Left ventricle myocardium inferior (tissue), 1 donor: ENCODE results near the gene PRKCD. TPM values are rescaled to one million over a fixed set of nuclear protein-coding genes. Genes with fewer than 3 reads are reported as not detected.

Source experiments
- DNase-seq: peaks from one replicate; pipeline ENCODE4 v3.0.0-alpha.2; 2020
- H3K27ac ChIP-seq: fragments of 200-600 bp; replicated peaks from 2 replicates; pipeline ENCODE4 v1.8.0; 2021
- H3K27me3 ChIP-seq: fragments of 200-600 bp; 2 replicates; pipeline ENCODE4 v1.8.0; 2021; ENCODE audit warnings: low read depth
- H3K36me3 ChIP-seq: fragments of 200-600 bp; 2 replicates; pipeline ENCODE4 v1.8.0; 2021
- H3K4me1 ChIP-seq: fragments of 200-600 bp; 2 replicates; pipeline ENCODE4 v1.8.0; 2021
- H3K4me3 ChIP-seq: fragments of 200-600 bp; 2 replicates; pipeline ENCODE4 v1.8.0; 2021; ENCODE audit warnings: mild to moderate bottlenecking, moderate library complexity
- H3K9me3 ChIP-seq: fragments of 200-600 bp; replicated peaks from 2 replicates; pipeline ENCODE4 v1.8.0; 2021
- intact Hi-C: fragments of 100-400 bp; cut with micrococcal nuclease; formaldehyde crosslinking; loops from one replicate; pipeline ENCODE4 v1.11.0; 2022
- total RNA-seq: library from RNA; stranded (reverse); fragmentation: NEBNext Ultra II Directional; extraction: Animal tissue kit (Norgen Biotek cat#: 25700); gene quantifications from one replicate; pipeline ENCODE4 v1.2.1, GENCODE V29; 2021
- TF ChIP-seq, protein P1 (sequence below): fragments of 200-600 bp; IDR thresholded peaks from 2 replicates; pipeline ENCODE4 v1.8.0; 2021; ENCODE audit warnings: antibody characterized with exemption, mild to moderate bottlenecking, borderline replicate concordance
- donor health status: DM: no; HTN: yes; CAD: no; lungs with severe emphysema.

The PRKCD gene
- total RNA-seq, 1 donor from 2014 or later: 13.6 TPM

DNA sequence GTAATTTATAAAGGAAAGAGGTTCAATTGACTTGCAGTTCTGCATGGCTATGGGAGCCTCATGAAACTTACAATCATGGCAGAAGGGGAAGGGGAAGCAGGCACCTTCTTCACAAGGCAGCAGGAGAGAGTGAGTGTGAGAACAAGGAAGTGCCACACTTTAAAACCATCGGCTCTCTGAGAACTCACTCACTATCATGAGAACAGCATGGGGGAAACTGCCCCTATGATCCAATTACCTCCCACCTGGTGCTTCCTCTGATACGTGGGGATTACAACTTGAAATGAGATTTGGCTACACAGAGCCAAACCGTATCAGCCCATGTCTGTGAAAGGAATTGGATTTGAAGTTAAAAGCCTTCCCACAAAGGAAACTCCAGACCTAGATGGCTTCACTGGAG lies 55.7 kb downstream of the PRKCD start:
- Histone ChIP-seq H3K36me3 (no peaks in the 10 kb centered on the region), H3K27me3 (no peaks in the 10 kb centered on the region), H3K9me3 (no peaks in the 10 kb centered on the region), H3K4me1 (no peaks in the 10 kb centered on the region), H3K4me3 (no peak overlapping the region), H3K27ac (no peak overlapping the region)
- DNase-seq: no peak
- TF ChIP-seq, protein P1, sequence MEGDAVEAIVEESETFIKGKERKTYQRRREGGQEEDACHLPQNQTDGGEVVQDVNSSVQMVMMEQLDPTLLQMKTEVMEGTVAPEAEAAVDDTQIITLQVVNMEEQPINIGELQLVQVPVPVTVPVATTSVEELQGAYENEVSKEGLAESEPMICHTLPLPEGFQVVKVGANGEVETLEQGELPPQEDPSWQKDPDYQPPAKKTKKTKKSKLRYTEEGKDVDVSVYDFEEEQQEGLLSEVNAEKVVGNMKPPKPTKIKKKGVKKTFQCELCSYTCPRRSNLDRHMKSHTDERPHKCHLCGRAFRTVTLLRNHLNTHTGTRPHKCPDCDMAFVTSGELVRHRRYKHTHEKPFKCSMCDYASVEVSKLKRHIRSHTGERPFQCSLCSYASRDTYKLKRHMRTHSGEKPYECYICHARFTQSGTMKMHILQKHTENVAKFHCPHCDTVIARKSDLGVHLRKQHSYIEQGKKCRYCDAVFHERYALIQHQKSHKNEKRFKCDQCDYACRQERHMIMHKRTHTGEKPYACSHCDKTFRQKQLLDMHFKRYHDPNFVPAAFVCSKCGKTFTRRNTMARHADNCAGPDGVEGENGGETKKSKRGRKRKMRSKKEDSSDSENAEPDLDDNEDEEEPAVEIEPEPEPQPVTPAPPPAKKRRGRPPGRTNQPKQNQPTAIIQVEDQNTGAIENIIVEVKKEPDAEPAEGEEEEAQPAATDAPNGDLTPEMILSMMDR: no peak
- intact Hi-C loops: no loop called here

DNA sequence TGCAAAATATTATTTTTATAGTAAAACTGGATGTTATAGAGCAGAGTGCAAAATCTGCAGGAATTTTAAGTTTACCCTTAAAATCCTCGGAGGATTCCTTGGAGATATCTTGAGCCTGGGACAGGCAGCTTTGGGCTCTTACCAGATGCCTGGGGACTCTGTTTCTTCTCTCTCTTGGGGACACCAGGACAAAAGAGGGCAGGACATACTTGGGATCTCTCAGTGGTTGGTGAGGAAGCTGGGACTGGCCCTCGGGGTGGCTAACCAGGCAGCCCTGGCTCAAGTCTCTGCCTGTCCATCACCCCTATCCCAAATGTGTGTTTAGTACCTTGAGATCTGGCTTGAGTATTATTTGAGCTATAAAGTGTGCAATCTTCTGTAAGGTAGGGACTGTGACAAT lies 56.2 kb downstream of the PRKCD start:
- Histone ChIP-seq H3K27me3 (no peaks in the 10 kb centered on the region), H3K9me3 (no peaks in the 10 kb centered on the region), H3K27ac (no peak overlapping the region), H3K36me3 (no peaks in the 10 kb centered on the region), H3K4me1 (no peaks in the 10 kb centered on the region), H3K4me3 (no peak overlapping the region)
- TF ChIP-seq, protein P1: no peak
- intact Hi-C loops: no loop called here
- DNase-seq: no peak

DNA sequence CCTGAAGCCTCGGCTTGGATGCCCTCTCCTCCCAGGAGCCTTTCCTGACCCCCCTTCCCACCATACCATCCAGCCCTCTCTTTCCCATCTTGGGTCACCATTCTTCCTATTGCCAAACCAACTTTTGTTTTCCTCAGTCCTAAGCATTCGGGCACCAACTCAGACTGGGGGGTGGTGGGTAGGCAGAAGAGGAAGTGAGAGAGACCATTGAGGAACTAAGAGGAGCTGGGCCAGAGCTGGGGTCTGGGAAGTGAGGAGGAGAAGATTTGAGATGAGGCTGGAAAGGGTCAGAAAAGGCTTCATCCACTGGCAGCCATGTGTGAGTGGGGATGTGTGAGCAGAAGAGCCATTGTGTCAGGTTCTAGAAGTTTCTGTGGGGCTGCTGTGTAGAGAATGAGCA lies 57.1 kb downstream of the PRKCD start:
- Histone ChIP-seq H3K4me1 (no peaks in the 10 kb centered on the region), H3K36me3 (peaks cover 3% of the 10 kb centered on the region), H3K9me3 (no peaks in the 10 kb centered on the region), H3K27ac (no peak overlapping the region), H3K4me3 (no peak overlapping the region), H3K27me3 (no peaks in the 10 kb centered on the region)
- intact Hi-C loops: no loop called here
- DNase-seq: no peak
- TF ChIP-seq, protein P1: no peak

DNA sequence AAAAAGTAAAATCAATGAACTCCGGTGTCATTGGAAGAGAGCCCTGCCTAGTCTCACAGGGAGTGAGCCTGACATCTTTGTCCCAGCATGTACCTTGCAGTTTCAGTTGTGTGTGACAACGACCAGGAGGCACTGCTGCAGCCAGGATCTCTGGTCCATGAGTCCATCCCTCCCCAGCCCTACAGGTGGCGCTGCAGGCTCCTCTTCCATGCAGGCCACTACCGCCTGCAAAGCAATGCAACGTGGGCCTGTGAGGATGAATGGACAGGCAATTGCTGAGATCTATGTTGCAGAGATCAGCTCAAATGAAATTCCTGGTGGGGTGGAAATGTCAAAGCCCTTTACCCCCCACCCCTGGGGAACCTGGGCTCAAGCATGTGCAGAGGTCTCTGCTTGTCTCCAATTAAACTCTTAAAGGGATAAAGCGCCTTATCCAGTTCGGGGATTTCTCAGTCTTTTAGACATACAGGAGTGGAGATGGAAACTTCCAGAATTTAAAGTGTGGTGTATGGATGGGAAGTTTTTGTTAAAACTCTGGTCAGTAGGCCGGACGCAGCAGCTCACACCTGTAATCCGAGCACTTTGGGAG lies 59.0 kb downstream of the PRKCD start:
- H3K9me3 ChIP-seq: no peaks in the 10 kb centered on the region
- DNase-seq: peak; percentile 81
- H3K4me3 ChIP-seq: no peak overlapping the region
- no peak overlapping the region for H3K27ac ChIP-seq
- intact Hi-C loops: no loop called here
- no peaks in the 10 kb centered on the region for H3K4me1 ChIP-seq
- H3K36me3 ChIP-seq: peaks cover 21% of the 10 kb centered on the region
- TF ChIP-seq, protein P1: peak; percentile 92
- H3K27me3 ChIP-seq: no peaks in the 10 kb centered on the region

DNA sequence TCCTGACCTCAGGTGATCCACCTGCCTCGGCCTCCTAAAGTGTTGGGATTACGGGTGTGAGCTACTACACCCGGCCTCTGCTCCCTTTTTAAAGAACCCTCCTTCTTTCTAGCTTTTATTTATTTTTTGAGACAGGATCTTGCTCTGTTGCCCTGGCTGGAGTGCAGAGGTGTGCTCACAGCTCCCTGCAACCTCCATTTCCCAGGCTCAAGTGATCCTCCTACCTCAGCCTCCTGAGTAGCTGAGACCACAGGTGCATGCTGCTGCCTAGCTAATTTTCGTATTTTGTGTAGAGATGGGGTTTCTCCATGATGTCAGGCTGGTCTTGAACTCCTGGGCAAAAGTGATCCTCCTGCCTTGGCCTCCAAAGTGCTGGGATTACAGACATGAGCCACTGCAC lies 60.3 kb downstream of the PRKCD start:
- Histone ChIP-seq H3K9me3 (no peaks in the 10 kb centered on the region), H3K27me3 (no peaks in the 10 kb centered on the region), H3K4me3 (no peak overlapping the region), H3K36me3 (peaks cover 35% of the 10 kb centered on the region), H3K4me1 (no peaks in the 10 kb centered on the region), H3K27ac (no peak overlapping the region)
- no peak for DNase-seq
- intact Hi-C loops: no loop called here
- TF ChIP-seq, protein P1: no peak
